MCF 10A (cell line): ENCODE data around the gene CC2D2A. TPM values are rescaled to one million over a fixed set of nuclear protein-coding genes. Genes with fewer than 3 reads are reported as not detected.

Source experiments
- BruUV-seq: library from RNA; stranded (reverse); fragments of 400-500 nt; replicated peaks from 2 replicates; lab custom pipeline; 2021; lab: Mats Ljungman, UMichigan
- CTCF ChIA-PET: fragments of 300-600 bp; sonication (Branson Sonifier 250); formaldehyde crosslinking; extraction: SDS; loops from one replicate; lab custom pipeline; 2021; ENCODE audit warnings: antibody characterized with exemption, inconsistent platforms; lab: Yijun Ruan, JAX
- POLR2A ChIA-PET: fragments of 300-600, 350-650 bp; sonication (Branson Sonifier 250); formaldehyde crosslinking; extraction: SDS; loops from one replicate; lab custom pipeline; 2020; ENCODE audit warnings: antibody characterized with exemption, inconsistent platforms; lab: Yijun Ruan, JAX
- DNase-seq: peaks from one replicate; pipeline ENCODE4 v3.0.0-alpha.2; 2018; ENCODE audit not compliant: unreplicated experiment
- H3K27ac Mint-ChIP-seq: one replicate; pipeline ENCODE4 v1.8.0; 2022; ENCODE audit warnings: mild to moderate bottlenecking, low read depth, mixed read lengths; ENCODE audit not compliant: unreplicated experiment
- H3K27me3 Mint-ChIP-seq: one replicate; pipeline ENCODE4 v1.8.0; 2022; ENCODE audit warnings: mixed read lengths; ENCODE audit not compliant: insufficient read depth, unreplicated experiment
- H3K36me3 Mint-ChIP-seq: one replicate; pipeline ENCODE4 v1.8.0; 2022; ENCODE audit warnings: mild to moderate bottlenecking, moderate library complexity, mixed read lengths; ENCODE audit not compliant: insufficient read depth, unreplicated experiment
- H3K4me1 Mint-ChIP-seq: one replicate; pipeline ENCODE4 v1.8.0; 2022; ENCODE audit warnings: mixed read lengths; ENCODE audit not compliant: insufficient read depth, unreplicated experiment
- H3K4me3 Mint-ChIP-seq: one replicate; pipeline ENCODE4 v1.8.0; 2022; ENCODE audit warnings: mild to moderate bottlenecking, moderate library complexity, mixed read lengths; ENCODE audit not compliant: unreplicated experiment
- H3K9me3 Mint-ChIP-seq: one replicate; pipeline ENCODE4 v1.8.0; 2022; ENCODE audit warnings: mixed read lengths; ENCODE audit not compliant: unreplicated experiment
- intact Hi-C: fragments of 100-400 bp; cut with micrococcal nuclease; formaldehyde crosslinking; loops from 2 replicates; pipeline ENCODE4 v1.14.1; 2022
- total RNA-seq: library from RNA; stranded (reverse); gene quantifications from 2 replicates; pipeline ENCODE4 v1.2.3, GENCODE V29; 2022
- TF ChIP-seq, protein P1 (sequence below): fragments of 200-600 bp; IDR thresholded peaks from one replicate; pipeline ENCODE4 v1.8.0; 2022; ENCODE audit warnings: antibody characterized with exemption, mild to moderate bottlenecking; ENCODE audit not compliant: unreplicated experiment

The CC2D2A gene
- total RNA-seq, 1 experiment from 2014 or later: 8.6 TPM

DNA sequence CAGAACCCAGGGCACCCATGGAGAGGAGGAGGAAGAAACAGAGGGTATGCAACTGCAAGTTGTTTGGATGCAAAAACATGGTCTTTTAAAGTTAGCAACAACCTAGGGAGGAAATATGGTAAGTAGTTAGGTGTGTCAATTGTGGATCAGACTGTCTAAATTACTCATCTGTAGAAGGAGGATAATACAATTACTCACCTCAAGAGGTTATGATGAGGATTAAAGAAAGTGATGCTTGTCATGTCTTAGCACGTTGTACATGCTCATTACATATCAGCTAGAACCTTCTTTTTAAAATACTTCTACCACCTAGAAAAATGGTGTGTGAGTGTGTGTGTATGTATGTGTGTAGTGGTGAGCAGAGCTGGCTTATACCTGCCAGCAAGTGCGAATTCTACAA, 44.2 kb upstream of the CC2D2A start:
- H3K27ac Mint-ChIP-seq: no peak overlapping the region
- intact Hi-C loops: no loop called here

DNA sequence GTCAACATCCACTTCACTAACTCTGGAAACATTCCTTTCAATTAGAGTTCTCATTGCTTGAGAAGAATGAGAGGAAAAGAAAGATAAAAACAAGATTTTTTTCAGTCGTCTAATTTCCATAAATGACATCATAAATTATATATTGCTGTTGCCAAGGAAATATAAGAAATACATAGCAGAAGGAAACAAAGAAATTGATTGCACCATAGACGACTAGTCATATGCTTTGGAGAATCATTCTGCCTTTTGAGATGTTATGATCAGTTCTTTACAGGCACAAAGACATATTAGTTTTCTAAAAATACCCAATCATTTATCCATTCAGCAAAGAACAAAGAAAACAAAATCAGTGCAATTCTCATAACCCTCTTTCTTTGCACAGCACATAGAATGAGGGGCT, 42.5 kb upstream of the CC2D2A start:
- Mint-ChIP-seq H3K27ac (no peak overlapping the region), H3K9me3 (peaks cover 8% of the 10 kb centered on the region), H3K4me3 (no peak overlapping the region), H3K27me3 (no peaks in the 10 kb centered on the region), H3K4me1 (peaks cover 27% of the 10 kb centered on the region), H3K36me3 (no peaks in the 10 kb centered on the region)
- DNase-seq: no peak
- BruUV-seq: no TSS peak
- POLR2A ChIA-PET: interaction anchor here (1.0 kb wide), 1 partner anchor 29 kb away, joined by 3 read pairs; no protein-coding TSS in a partner anchor
- CTCF ChIA-PET: interaction anchor here (0.5 to 3.4 kb wide), 5 partner anchors 7 to 84 kb away, joined by 3 to 21 read pairs (median 4); no protein-coding TSS in a partner anchor
- TF ChIP-seq, protein P1, sequence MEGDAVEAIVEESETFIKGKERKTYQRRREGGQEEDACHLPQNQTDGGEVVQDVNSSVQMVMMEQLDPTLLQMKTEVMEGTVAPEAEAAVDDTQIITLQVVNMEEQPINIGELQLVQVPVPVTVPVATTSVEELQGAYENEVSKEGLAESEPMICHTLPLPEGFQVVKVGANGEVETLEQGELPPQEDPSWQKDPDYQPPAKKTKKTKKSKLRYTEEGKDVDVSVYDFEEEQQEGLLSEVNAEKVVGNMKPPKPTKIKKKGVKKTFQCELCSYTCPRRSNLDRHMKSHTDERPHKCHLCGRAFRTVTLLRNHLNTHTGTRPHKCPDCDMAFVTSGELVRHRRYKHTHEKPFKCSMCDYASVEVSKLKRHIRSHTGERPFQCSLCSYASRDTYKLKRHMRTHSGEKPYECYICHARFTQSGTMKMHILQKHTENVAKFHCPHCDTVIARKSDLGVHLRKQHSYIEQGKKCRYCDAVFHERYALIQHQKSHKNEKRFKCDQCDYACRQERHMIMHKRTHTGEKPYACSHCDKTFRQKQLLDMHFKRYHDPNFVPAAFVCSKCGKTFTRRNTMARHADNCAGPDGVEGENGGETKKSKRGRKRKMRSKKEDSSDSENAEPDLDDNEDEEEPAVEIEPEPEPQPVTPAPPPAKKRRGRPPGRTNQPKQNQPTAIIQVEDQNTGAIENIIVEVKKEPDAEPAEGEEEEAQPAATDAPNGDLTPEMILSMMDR: no peak
- intact Hi-C loops: no loop called here

More for the DNA sequence above, 44.2 kb upstream of the CC2D2A start:
- peaks cover 34% of the 10 kb centered on the region for H3K4me1 Mint-ChIP-seq
- ChIA-PET CTCF (interaction anchor here (0.6 to 3.4 kb wide), 8 partner anchors 9 to 187 kb away, joined by 3 to 21 read pairs (median 4); no protein-coding TSS in a partner anchor), POLR2A (interaction anchor here (0.7 to 2.2 kb wide), 5 partner anchors 8 to 228 kb away, joined by 3 to 7 read pairs (median 3); no protein-coding TSS in a partner anchor)
- DNase-seq: peak; percentile 10
- H3K36me3 Mint-ChIP-seq: no peaks in the 10 kb centered on the region
- no peak overlapping the region for H3K4me3 Mint-ChIP-seq
- TF ChIP-seq, protein P1: no peak
- no peaks in the 10 kb centered on the region for H3K9me3 Mint-ChIP-seq
- BruUV-seq: no TSS peak
- H3K27me3 Mint-ChIP-seq: no peaks in the 10 kb centered on the region

DNA sequence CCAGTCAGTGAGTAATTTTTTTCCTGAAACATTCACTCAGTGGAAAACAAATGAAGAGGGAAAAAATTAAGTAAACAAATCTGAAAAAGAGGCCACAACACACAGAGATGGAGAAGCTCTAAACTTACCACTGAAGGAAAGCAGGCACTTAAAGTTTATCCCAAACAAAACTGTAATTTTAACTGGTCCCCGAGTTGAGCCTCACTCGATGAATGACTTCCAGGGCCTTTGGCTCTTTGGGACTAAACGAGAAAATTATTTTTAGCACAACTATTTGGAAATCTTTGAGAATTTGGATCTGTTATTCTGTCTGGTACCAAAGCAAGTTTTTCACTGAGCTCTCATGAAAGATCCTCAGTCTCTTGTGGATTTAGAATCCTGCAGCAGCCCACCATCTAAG, 42.0 kb upstream of the CC2D2A start, which contains the start of gene C1QTNF7:
Gene C1QTNF7, plus strand, starts transcription at position 333 of the 400 bp plus-strand sequence. CDS start 7,711 bp downstream, outside the sequence.
- Mint-ChIP-seq H3K4me3 (no peak within 1 kb of the TSS), H3K27me3 (no peaks in the 10 kb centered on the region), H3K9me3 (peaks cover 8% of the 10 kb centered on the region), H3K27ac (no peak within 1 kb of the TSS), H3K4me1 (peaks cover 27% of the 10 kb centered on the region), H3K36me3 (no peaks in the 10 kb centered on the region)
- TF ChIP-seq, protein P1: no peak
- no TSS peak for BruUV-seq
- intact Hi-C loops: no loop called here
- CTCF ChIA-PET: interaction anchor here (0.6 to 1.1 kb wide), 5 partner anchors 14 to 52 kb away, joined by 3 to 4 read pairs (median 3); no protein-coding TSS in a partner anchor
- POLR2A ChIA-PET: interaction anchor here (0.7 to 1.1 kb wide), 2 partner anchors 110 to 155 kb away, joined by 3 read pairs; no protein-coding TSS in a partner anchor
- no peak for DNase-seq

DNA sequence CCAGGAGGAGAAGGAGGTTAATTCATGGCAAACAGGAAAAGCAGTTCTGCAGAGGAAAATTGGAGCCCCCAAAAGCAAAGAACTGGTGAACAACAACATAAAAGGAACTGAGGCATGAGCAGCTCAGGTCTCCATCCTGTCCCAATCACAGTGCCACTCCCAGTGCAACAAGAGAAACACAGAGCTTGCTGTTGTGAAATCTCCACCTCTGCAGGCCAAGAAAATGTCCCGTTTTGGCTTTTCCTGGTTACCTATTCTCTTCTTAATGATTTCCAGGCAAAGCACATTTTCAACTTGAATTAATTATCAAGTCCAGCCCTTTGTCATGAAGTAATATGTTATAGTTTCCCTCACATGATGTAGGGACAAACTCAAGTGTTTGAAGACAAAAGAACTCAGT, 41.1 kb upstream of the CC2D2A start:
- Mint-ChIP-seq H3K27me3 (no peaks in the 10 kb centered on the region), H3K4me1 (peaks cover 29% of the 10 kb centered on the region), H3K4me3 (no peak overlapping the region), H3K36me3 (no peaks in the 10 kb centered on the region), H3K27ac (no peak overlapping the region), H3K9me3 (peaks cover 8% of the 10 kb centered on the region)
- TF ChIP-seq, protein P1: no peak
- POLR2A ChIA-PET: interaction anchor here (0.7 to 1.1 kb wide), 3 partner anchors 12 to 154 kb away, joined by 3 to 4 read pairs (median 4); no protein-coding TSS in a partner anchor
- CTCF ChIA-PET: interaction anchor here (0.6 to 0.9 kb wide), 4 partner anchors 29 to 191 kb away, joined by 3 read pairs; no protein-coding TSS in a partner anchor
- DNase-seq: peak; percentile 49
- no TSS peak for BruUV-seq
- intact Hi-C loops: no loop called here
